Stimulated activated CD4-positive, alpha-beta T cell treated with anti-CD3 and anti-CD28 coated beads, TNF-alpha, amount 100 ng/mL, for 4 hours (primary cell): Measurements from ENCODE around the gene FBN1.

Source experiments
- DNase-seq, 3 experiments: peaks; one replicate each; pipeline ENCODE4 v3.0.0-alpha.2; 2020; ENCODE audit warnings: low read depth in 3 of 3

The FBN1 gene

DNA sequence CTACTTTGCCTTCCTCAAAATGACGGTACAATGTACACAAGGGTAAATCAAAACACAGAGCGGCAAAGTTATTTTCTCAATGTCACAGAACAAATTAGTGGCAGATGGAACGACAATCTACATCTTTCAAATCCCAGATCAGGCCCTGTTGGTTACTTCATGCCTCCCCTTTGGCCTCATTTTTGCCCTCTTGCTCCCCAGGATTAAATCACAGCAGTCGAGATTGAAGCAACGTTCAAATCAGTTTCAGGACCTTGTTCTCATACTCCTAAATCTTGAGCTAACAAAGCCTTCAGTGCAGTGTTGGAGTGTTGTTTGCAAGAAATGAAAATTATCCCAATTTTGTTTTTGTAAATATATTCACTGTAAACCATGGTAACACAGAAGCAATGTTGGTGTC is 91.4 kb downstream of the FBN1 start:
- no peak for DNase-seq

DNA sequence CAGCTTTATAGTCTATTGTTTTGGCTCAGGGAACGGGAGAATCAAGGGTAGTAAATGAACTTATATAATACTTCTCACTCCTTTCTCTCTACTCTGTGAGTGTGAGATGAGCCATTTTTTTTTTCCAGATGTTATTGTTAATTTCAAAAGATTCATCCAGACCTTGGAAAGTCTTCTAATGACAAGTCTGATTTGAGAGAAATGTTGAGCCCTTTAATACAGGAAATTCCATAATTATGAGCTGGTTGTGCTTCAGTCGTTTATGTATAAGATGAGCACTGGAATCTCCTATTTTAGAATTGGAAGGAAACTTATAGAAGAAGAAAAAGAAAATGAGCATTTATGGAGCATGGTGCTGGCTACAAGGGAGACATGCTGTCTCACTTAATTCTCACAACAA is 92.0 kb downstream of the FBN1 start:
- DNase-seq: no peak

DNA sequence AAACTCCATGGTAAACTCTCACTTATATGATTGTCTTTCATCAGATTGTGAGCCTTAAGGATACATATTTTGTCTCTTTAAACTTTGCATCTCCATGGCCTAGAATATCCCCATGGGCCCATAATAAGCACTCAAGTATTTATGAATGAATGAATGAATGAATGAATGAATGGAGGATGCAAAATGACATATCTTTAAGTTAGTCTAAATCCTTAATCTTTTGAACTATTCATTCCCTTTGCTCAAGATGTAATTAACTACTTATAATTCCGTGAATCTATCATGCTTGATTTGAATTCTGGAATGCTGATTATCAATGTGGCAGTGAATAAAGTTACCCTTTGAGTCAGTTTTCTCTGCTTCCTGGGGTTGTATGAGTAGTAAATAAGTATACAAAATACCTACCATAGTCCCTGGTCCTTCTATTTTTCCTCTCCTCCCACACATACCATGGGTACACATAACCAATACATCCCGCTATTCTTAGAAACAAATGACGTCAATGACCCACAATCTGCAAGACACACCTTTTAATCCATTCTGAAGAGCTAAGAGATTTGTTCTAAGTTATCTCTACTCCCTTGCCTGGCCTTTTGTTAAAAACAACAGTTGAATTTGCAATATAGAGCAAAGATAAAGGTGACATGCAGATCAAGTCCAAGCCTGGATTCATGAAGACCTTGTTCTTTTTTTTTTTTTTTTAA is 94.5 kb downstream of the FBN1 start:
- no peak for DNase-seq

DNA sequence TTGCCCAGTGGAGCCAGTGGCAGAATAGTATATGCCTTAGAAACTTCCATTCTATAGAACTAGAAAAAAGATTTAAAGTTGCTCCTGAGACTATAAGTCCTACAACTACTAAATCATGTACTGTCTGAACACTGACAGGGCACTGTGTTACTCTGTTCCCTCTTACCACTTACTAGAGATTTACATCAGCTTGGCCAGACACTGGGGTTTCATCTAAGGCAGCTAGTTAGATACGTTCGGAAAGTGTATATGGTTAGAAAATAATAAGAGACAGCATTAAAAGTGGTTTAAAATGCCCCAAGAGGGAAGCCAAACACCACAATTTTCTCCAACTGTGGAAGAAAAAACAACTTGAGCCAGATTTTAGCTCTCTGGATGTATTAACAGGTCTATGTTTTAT is 97.1 kb downstream of the FBN1 start:
- no peak for DNase-seq

DNA sequence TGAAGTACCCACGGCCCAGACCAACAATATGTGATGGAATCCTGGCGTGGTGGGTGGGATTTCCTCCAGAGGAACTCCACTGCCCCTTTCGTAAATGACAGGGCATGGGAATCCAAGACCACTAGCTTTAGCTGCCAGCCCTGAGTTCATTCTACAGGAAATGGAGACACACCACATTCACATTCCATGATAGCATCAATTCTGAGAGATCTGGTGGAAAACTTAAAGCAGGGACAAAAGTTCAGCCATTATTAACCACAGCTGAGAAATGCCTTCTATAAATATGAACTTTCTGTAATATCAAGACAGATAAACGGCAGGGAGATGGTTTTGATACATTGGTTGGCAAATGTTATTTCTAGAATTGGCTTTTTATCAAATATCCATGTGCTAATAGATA is 98.2 kb downstream of the FBN1 start:
- no peak for DNase-seq

DNA sequence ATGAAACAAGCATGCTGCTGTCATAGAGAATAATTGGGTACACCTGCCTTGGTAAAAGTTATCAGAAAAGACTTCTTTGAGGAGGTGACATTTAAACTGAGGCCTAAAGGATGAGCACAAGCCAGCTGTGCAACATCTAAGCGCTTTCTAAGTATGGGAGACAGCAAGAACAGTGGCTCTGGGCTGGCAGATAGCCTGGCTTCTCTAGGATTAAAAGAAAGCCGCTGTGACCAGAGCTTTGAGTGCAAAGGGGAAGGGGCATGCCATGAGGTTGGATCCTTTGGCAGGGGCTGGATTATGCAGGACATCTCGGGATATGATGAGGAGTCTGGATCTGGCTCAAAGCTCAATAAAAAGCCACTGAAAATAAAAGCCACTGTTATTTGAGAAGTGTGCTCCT is 99.2 kb downstream of the FBN1 start:
- no peak for DNase-seq

DNA sequence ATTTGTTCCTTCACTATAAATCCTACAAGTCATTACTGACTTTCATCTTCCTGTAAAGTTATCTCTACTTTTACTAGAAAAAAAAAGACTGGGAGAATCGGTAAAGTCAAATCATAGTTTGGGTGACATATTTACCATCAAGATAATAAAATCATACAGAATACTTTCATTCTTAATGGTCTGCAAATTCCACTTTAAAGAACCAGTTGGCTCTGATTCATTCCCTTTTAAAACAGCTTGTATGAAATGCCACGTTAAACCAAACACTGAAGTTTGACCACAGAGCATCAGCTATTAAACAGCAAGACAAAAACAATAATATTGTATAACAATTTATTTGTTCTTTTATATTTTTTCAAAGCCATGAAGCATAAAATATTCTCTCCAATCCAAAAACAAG is 100.7 kb downstream of the FBN1 start:
- no peak for DNase-seq

DNA sequence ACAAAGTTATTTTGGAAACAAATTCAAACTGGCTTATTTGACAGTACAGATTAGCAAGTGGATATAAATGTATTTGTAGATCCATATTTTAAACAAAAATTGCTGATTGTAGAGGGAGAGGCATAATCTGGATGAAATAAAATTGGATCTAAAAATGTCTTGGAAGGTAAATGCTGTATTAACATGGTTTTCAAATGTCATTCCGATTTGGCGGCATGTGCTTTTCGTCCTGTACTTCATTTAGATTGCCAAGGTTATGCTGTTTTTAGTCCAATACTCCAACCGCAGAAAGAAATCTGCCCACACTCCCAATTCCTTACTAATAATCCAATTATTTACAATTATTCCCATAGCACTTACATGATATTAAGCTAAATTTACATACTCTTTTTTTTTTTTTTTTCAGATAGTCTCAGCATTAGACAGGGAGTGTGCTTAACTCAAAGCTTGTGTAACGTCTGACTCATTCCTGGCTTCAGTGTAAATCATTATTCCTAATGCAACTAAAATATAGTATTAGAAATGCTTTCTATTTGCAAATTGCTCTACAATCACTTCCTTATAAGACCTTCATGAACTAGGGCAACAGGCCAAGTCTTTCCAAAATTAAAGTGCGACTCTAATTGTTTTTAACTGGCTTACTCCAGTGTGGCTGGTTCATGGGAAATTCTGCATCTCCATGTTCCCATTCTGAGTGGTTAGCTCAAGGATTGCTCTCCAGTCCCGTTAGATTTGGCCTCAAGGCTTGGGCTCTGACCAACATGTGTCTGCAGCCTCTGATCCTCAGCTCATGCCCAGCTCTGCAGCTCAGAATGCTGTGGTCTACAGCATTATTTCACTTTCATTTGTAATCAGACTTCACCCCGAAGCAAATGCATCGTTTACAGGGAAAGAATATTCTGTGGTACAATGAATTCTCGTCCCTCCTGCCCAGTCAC is 103.9 kb downstream of the FBN1 start:
- no peak for DNase-seq

DNA sequence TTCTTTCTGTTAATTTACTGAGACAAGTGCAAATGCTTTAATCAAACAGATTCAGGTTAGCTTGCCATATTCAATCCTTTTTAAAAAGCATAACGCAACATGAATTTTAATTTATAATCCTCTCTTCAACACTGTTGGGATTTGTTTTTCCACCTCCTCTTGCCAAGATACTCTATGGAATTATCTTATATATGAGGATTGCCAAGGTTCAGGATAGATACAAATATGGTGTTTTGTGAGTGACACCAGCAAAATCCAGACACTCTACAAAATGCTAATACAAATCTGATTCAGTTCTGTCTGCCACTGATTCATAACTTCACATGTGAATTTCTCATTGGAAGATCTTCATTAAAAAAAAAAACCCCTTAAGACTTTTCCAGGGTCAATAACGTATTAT is 104.8 kb downstream of the FBN1 start:
- DNase-seq: no peak

DNA sequence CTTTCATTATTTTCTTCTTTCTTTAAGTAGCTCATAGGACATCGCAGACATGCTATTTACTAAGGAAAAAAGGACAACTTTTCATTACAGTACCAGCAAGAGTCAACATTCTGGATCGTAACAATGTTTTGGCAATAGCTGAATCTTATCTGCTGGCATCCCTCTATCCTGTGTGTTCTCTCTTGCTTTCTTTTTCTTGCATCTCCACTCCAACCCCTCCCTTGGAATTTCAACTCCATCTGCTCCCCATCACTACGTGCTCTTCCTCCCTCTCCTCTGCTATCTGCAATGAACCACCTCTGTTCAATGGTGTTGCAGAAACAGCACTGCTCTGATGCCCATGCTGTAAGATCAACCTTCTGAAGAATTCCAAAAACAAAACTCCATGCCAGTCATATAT is 106.6 kb downstream of the FBN1 start:
- DNase-seq: no peak

DNA sequence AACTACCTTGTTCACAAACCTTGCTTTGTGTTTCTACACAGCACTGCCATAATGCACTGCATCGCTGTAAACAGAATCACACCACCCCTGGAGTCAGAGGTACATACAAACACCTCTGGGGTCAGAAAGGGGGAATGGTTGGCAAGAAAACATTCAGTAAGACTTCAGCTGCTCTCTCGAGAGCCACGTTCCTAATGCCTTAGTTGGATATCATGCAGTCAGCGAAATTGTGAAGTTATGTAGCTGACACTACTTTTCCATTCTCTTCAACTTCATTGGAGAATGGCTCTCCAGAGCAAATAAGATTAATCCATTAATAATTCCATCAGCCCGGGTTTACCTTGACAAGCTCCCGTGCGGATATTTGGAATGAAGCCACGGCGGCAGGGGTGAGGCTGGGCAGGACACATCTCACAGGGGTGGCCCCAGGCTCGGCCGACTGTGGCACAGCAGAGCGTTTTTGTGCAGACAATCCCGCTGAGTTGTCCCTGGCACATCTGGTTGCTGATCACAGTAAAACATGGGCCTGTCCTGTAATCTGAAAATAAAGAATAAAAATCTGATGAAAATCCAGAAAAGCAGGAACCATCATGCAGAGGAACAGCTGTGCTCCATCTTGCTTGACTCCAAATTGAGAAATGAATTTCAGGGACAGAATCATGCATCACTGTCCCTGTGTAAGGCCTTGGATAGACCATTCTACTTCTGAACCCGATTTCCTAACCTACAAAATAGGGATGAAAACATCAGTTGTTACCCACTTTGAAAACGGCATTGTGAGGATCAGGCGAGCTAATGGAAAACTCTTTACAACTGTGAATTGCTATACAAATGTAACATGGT is 108.0 kb downstream of the FBN1 start:
- no peak for DNase-seq

DNA sequence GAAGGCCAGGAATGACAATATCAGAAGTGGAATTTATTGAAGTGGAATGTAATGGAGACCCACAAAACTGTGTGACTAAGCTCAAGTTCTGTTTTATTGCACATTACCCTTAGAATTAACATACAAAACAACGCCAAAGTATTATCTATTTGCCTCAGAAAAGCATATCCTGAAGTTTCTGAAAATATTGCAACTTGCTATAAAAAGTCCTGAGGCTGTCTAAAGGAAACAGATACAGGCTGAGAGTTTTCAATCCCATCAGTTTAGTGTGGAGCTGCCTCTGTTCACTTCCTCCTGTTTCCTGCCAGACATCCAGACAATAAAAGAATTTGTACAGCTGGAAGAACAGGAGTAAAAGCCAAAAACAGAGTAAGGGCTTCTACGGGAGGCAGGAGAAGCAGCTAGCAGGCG is 108.8 kb downstream of the FBN1 start:
- no peak for DNase-seq

DNA sequence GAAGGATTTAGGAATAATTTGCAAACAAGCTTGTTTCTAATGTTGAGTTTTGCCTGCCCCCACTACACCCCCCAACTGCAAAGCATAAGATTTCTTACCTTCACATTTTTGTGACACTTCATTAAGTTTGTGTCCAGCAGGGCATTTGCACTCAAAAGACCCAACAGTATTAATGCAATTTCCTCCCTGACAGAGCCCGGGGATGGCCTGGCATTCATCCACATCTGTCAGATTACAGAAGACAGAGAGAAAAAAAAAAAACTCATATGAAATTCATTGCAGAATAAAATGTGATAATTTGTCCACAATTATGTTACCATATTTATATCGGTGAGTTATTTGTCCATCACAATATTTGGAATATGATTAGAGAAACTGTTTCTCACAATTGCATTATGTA is 111.5 kb downstream of the FBN1 start:
- no peak for DNase-seq

DNA sequence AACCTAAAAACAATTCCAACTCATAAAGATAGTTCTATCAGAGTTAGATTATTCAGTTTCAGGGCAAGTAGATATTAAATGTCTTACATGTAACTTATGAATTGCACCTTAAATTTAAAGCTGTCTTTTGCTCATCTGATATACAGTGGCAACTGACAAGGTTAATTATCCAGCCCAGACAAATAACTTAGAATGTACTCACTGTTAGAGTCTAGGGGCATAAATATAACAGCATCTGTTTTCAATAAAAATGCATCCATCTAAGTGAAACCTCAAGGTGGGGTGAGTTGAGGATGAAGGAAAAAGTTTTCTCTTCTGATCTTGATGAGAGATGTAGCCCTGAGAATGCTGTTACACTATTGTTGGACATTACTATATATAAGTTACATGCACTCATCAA is 112.6 kb downstream of the FBN1 start:
- DNase-seq: no peak

DNA sequence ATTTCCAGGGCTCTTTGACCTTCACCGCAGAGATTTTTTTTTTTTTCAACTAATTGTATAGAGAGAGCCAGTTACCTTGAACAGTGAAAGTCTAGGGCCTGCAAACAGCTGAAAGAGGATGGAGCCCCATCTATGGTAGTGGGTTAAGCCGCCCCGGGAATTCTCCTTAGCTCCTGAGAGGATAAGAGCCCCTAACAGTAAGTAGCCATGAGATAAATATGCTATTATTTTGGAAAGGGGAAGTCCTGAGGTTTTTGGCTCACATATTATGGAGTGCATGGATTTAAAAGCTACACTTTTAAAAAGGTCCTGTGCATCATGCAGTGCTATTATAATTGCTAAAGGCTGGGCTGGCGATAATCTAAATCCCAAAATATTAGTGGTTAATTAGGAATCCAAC is 115.0 kb downstream of the FBN1 start:
- DNase-seq: no peak

DNA sequence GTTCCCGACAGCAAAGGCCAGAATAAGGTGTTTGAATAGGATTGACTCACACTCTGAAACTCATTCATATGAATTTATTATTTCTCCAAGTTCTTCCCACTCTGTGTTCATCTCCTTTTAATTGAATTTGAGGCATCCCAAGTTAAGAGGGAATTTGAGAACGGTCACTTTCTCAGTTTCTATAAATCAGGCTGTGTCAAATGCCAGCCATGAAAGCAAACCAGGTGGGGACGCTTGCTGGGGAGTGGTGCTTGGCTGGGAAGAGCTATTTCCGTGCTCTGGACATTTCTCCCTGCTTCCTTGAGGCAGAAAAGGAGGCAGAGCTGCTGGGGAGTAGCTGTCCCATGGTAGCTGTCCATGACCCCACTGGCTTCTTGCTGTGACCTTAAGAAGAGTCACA is 116.6 kb downstream of the FBN1 start:
- DNase-seq: no peak

DNA sequence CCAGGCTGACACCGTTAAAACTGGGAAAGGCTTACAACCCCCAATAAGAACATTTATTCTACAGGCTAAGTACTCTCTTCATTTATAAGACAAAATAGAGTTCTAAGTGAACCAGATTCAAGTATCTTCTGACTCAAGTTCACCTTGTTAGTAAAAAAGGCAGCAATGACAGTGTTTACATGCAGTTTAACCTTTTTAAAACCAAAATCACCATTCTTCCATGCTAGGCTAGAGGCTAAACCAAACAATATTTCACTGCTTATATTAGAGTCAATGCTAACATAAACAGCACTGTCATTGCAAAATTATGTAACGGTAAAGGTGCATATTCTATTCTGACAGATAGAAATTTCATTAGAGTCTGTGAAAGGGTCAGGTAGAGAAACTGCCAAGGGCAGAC is 118.0 kb downstream of the FBN1 start:
- no peak for DNase-seq

DNA sequence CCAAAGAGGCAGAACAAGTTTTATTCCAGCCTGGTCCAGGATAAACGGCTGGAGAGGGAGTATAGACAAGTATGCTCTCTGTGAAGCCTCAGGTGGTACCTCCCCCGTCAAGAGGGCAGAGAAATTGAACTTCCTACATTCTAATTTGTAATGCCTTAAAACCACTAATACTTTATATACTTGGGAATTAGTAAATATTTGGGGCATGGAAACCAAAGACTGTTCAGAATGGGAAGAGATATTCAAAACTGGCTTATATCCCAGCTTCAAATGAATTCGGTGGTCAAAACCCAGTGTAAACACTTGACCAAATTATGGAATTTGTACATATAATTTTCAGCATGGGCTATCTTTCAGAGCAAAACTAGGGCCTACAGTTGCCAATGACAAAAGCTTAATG is 122.6 kb downstream of the FBN1 start:
- DNase-seq: no peak

DNA sequence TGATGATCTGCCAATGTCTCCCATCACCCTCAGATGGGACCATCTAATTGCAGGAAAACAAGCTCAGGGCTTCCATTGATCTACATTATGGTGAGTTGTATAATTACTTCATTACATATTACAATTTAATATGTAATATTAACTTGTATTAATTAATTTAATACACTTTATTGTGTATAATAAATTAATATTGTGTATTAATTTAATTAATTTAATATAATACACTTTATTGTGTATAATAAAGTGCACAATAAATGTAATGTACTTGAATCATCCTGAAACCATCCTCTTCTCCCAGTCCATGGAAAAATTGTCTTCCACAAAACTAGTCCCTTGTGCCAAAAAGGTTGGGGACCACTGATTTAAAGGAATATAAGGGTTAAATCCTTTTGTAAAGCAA is 123.4 kb downstream of the FBN1 start:
- no peak for DNase-seq

DNA sequence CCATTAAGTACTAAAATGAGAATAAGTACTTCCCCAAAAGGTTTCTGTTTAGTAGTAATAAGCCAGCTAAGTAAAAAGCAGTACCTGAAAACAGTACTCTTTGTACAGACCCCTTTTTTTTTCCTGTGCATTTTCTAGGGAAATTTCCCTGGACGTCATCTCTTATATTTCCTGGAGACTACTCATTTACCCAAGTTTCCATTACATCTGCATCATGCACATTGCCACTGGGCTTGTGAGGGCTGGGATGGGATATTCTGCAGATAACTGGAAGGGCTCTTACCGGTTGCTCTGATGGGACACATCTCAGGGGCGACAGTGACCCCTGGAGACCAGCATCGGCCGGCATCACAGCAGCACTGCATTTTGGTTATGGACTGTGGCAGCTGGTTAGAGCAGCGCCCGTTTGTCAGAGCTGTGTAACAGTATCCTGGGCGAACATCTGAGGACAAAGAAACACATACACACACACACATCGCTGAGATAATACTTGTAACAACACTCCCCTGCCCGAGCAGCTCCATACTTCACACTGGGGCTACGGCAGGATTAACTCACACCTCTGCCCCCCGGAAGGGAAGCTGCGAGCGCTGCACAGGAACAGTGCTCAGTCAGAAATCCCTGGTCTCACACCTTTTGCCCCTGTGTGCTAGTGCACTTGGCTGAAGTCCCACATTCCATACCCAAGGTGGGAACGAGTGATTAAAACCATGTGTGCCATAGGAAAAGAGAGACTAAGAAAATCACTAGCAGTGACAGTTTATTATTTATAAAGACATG is 124.9 kb downstream of the FBN1 start:
- no peak for DNase-seq

DNA sequence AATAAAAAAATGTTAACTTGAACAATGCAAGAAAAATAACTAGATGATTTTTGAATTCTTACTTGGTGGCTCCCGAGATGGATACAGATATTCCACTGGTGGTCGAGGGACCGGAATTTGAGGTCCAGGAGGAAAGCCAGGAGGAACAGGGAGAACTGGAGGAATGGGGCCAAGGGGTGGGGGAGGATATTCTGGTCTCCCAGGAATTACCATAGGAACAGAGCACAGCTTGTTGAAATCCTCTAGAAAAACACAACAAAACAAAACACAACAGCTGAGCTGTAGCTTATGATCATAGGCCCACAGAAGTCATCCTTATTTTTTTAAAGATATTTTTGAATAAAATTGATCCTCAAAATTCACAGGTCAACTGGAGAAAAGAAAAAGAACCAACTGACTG is 129.4 kb downstream of the FBN1 start:
- DNase-seq: no peak

DNA sequence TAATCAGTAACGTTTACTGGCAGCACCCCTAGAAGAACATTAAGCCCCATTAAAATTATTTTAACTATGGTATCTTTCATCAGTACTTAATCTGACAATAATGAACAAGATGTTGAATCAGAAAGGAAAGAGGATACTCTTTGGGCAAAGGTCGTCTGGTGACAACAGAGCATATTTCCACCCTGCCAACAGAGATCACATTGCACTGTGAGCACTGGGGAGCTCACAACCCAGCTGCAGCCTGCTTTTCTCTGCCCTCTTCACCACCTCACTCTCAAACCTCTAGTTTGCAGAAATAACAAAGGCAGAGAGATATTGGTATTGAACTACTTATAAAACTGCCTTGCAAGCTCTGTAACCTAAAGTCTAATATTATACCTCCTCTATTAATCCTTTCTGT is 130.0 kb downstream of the FBN1 start:
- DNase-seq: no peak
